ENCODE measurements around the gene LARP4B.
A peak's percentile ranks its signal among the peaks of the same experiment; 100 is the strongest.

LARP4B gene

GRCh38 chr10:784403-785088 is 147.0 kb downstream of the LARP4B start (continued):
- TF ChIP-seq ZNF830 (tag by site-specific recombination; IDR thresholded peaks at IDR 0.05; ENCODE audit: low read depth): no peak
- no peak for TF ChIP-seq ZNF148 (tag by site-specific recombination; IDR thresholded peaks at IDR 0.05; ENCODE audit: borderline replicate concordance)
- TF ChIP-seq ZBTB26 (tag by site-specific recombination; optimal IDR thresholded peaks at IDR 0.05): peak; percentile 60
- TF ChIP-seq ZEB2 (tag by site-specific recombination; IDR thresholded peaks at IDR 0.05): peak; percentile 73
- TF ChIP-seq ZNF335 (tag by site-specific recombination; conservative IDR thresholded peaks at IDR 0.05): peak; percentile 90
- no peak for TF ChIP-seq ZNF112 (tag by site-specific recombination; IDR thresholded peaks at IDR 0.05)
- TF ChIP-seq GLI4 (tag by site-specific recombination; IDR thresholded peaks at IDR 0.05): no peak
- no peak for TF ChIP-seq ZNF658 (tag by site-specific recombination; IDR thresholded peaks at IDR 0.05)
- TF ChIP-seq ZBTB17 (tag by site-specific recombination; IDR thresholded peaks at IDR 0.05): peak; percentile 72
- no peak for TF ChIP-seq KLF17 (tag by site-specific recombination; IDR thresholded peaks at IDR 0.05)
- peak; percentile 96 for TF ChIP-seq ZIC2 (tag by site-specific recombination; IDR thresholded peaks at IDR 0.05)
- peak; percentile 43 for TF ChIP-seq ZBTB8A (tag by site-specific recombination; IDR thresholded peaks at IDR 0.05)
- no peak for TF ChIP-seq ZNF521 (tag by site-specific recombination; IDR thresholded peaks at IDR 0.05)
- no peak for TF ChIP-seq ZNF214 (tag by site-specific recombination; IDR thresholded peaks at IDR 0.05; ENCODE audit: borderline replicate concordance)
- peak; percentile 70 for TF ChIP-seq ZNF600 (tag by site-specific recombination; IDR thresholded peaks at IDR 0.05)
- peak; percentile 95 for TF ChIP-seq GLIS1 (tag by site-specific recombination; IDR thresholded peaks at IDR 0.05)
- no peak for TF ChIP-seq ZNF548 (tag by site-specific recombination; IDR thresholded peaks at IDR 0.05)
- no peak for TF ChIP-seq SCRT2 (tag by site-specific recombination; IDR thresholded peaks at IDR 0.05)
- TF ChIP-seq ZNF404 (tag by site-specific recombination; IDR thresholded peaks at IDR 0.05): no peak
- no peak for TF ChIP-seq ZNF169 (tag by site-specific recombination; IDR thresholded peaks at IDR 0.05)
- TF ChIP-seq PRDM10 (tag by site-specific recombination; IDR thresholded peaks at IDR 0.05): 0 out of 2 replicates have a peak, but pooled peaks have one; percentile 29
- TF ChIP-seq CTCF (tag by site-specific recombination; IDR thresholded peaks at IDR 0.05): peak; percentile 46; the same call in 1 of the 2 replicates
